HG02571 (cell line): ENCODE data around the gene CHST7.

ENCODE experiments used
- ATAC-seq: cut with Tn5 transposase; IDR thresholded peaks from one replicate; pipeline ENCODE4 v1.9.1; 2021; ENCODE audit warnings: mild to moderate bottlenecking, moderate library complexity; ENCODE audit not compliant: unreplicated experiment

CHST7 gene

DNA sequence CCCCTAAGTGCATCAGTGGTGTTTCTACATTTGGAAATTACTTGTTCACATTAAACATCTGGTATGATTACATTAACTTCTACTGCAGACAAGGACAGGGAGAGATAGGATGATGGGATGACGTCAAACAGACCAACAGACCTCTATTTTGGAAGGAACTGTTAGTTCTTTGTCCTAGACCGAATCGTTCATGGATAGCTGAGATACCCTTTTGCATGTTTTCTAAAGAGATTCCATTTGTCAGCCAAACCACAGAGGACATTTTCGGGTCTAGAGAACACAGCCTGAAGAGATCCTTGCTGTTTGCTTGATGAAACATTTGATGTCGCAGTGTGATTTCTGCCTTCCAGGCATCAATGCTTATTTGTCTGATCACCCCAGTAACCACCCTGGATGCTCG is 27.7 kb downstream of the CHST7 start:
- no peak for ATAC-seq

DNA sequence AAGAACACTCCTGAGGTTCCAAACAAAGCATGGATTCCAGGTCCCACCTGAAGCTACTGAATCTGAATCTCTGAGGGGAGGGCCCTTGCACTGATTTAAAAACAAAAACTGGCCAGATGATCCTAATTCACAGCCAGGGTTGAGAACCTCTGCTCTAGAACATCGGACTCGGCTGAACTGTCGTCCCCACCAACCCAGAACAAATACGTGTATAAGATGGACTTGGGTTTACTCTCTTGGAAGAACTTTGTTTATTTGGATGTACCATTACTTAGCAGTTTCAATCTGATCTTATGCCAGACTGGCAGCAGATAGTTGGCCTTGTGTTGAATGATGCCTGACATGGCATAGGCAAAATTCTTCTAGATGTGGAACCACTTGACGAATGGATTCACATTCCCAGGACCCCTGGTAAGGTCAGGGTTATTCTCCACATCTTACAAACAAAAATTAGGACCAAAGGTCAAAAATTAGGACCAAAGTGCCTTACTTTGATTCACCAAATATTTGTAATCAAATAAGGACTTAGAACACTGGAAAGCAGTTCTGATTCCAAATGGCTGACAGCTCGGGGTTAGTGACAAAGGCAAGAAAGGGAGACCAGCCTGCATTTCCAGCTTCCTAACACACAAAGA is 29.0 kb downstream of the CHST7 start:
- ATAC-seq, result no peak

DNA sequence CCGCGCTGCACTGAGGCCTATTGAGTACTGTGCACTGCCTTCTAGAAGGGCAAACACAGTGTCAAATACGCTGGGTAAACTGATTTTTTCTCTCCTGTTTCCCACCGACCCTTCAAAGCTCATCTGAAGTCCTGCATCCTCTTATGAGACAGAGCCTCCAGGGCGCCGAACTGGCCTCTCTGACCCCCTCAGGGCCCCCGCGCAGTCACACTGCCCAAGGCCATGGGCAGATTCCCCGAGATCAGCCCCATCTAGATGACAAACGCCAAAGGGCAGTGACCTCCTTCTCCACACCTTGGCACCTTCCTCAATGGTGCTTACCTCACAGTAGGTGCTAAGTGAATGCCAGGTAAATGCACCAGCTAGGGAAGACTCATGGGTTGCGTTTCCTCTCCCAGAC is 34.4 kb downstream of the CHST7 start:
- no peak for ATAC-seq

DNA sequence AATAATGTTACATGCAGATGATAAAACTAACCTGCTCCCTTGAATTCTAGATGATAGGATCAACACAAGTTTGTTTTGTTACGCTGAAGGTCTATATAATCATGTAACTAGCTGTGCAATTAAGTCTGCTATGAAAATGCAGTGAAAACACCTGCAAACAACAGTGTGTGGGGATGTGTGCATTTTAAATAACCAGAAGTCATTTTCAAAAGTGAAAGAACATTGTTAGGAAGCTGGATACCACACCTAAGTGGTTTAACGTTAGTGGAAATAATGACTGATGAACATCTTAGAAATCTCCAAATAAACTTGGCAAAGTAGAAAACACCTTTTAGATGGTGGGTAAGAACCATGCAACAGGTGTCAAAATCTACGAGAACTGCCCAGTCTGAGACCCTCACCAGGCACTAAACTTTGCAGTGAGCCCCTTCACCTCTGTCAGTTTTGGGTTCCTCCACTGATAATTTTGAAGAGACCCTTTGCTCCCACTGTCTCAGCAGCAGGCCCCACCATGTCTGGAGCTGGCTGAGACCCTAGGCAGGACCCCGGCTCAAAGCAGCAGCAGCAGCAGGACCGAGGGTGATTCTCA is 36.6 kb downstream of the CHST7 start:
- no peak for ATAC-seq

DNA sequence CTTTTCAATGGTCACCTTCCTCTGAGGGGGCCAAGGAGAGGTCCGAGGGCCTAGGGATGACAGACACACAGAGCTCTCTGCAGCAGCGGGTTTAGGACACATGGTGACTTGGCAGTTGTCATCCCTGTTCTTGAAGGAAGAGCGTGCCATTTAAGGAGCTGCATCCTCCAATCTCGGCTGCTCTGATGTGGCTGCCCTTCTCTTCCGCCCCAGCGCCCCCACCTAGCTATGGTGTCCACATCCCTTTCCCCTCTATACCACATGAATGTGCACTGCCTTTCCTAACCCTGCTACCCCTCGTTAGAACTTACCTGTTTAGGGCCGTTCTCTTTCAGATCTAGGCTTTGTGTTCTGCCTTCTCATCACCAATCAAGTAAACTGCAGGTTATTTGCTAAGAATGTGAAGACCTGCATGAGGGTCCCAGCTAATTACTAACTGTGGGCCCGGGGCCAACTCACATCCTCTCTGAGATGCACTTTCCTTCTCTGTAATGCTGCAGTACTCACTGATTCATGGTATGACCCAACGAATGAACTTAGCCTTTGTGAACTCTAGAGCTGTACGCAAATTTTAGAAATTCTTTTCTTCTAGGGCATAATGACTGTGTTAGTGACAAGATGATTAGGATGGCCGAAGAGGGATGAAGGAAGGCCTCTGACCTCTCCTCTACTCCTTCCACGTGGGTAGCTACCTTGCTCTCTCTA is 38.2 kb downstream of the CHST7 start:
- no peak for ATAC-seq

DNA sequence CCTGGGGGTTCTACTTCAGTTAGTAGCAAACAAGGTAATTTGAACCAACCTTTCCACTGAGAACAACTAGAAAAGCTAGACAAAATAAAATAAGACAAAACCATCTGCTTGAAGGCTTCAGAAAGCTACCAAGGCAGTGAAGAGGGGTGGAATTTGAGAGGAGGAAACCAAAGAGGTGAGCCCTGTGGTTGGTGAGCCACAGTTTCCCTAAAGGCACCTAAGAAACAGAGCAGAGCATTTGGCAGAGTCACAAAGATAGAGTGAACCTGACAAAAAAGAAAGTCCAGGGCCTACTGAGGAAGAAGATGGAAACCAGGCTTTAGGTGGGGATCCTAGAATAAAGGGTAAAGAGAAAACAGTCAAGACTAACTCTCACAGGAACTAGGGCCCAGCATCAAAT is 44.3 kb downstream of the CHST7 start:
- no peak for ATAC-seq

DNA sequence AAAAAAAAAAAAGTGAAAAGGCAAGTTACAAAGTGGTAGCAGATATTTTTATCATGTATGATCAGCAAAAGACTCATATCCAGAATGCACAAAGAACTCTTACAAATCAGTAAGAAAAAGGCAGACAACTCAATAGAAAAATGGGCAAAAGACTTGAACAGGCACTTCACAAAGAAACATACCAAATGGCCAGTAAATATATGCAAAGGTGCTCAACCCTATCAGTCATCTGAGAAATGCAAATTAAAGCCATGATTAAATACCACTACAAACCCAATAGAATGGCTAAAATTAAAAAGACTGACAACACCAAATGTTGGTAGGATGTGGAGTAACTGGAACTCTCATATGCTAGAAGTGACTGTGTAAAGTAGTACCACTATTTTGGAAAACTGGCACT is 45.4 kb downstream of the CHST7 start:
- no peak for ATAC-seq

DNA sequence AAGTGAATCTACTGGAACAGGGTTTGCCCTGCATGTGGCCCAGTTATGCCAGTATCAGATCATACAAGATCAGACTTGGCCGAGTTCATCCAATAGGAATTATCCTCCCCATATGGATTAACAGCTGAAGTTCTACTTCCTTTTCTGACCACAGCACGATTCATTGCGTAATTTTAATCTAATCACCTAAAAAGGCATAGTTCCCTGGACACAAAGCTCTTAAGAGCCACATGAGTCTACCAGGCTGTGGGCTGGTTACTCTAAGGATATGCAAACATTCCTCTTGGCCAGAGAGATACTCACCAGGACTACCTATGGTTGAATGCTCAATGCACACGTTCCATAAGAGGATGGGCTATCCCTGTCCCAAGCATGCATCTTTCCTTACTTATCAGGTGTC is 46.9 kb downstream of the CHST7 start:
- ATAC-seq, result no peak

DNA sequence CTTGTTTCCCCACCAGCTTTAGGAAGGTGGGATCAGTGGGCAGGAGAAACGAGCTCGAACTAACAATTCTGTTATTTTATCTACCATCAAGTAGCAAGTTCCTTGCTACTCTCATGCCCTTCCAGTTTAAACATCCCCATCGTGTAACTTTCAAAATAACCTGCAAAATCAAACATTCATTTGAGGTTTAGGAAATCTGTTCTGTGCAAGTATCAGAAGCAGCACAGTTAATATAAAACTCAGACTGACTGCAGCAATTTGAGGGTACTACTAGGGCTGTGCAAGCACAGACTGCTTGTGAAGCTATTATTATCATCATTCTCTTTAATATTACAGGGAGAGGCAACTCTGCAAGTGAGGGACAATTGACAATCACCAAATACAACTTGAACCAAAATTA is 48.0 kb downstream of the CHST7 start:
- ATAC-seq, result no peak

DNA sequence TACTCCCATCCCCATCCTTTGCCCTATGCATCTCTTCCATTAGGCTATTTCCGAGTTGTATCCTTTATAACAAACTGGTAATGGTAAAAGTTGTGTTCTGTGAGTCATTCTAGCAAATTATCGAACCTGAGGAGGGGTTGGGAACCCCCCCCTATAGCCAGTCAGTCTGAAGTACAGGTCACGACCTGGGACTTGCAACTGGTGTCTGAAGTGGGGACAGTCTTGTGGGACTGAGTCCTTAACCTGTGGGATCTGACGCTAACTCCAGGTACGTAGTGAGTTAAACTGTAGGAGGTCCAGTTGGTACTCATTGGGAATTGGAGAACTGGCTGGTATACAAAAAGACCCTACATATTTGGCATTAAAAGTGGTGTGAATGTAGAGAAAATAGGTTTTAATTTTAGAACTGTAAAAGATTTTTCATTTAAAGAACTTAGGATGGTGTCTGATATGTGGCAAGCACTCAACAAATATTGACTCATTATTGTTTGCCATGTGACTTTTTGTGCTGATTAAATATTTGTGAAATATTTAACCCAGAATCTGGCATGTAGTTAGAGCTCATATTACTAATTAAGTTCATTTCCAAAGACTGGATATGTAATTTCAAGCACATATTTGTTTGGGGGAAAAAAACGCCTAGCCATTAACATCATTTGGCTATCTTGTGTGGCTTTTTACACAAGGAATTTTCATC is 50.7 kb downstream of the CHST7 start:
- ATAC-seq, result no peak

DNA sequence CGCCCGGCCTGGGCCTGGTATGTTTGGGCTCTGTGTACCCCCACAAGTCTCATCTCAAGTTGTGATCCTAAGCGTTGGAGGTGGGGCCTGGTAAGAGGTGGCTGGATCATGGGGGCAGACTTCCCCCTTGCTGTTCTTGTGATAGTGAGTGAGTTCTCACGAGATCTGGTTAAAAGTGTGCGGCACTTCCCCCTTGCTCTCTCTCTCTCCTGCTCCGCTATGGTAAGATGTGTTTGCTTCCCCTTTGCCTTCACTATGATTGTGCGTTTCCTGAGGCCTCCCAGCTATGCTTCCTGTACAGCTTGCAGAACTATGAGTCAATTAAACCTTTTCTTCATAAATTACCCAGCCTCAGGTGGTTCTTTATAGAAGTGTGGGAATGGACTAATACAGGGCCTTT is 53.0 kb downstream of the CHST7 start:
- no peak for ATAC-seq

DNA sequence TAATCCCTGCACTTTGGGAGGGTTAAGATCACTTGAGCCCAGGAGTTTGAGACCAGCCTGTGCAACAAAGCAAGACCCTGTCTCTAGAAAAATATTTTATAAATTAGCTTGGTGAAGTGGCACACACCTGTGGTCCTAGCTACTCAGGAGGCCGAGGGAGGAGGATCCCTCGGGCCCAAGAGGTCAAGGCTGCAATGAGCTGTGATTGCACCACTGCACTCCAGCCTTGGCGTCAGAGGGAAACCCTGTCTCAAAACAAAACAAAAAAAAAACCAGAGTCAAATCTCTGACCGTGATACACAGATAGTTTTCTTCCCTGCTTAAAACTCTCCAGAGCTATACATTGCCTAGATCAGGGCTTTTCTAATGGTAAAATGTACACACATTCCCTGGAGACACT is 53.5 kb downstream of the CHST7 start:
- ATAC-seq, result no peak

DNA sequence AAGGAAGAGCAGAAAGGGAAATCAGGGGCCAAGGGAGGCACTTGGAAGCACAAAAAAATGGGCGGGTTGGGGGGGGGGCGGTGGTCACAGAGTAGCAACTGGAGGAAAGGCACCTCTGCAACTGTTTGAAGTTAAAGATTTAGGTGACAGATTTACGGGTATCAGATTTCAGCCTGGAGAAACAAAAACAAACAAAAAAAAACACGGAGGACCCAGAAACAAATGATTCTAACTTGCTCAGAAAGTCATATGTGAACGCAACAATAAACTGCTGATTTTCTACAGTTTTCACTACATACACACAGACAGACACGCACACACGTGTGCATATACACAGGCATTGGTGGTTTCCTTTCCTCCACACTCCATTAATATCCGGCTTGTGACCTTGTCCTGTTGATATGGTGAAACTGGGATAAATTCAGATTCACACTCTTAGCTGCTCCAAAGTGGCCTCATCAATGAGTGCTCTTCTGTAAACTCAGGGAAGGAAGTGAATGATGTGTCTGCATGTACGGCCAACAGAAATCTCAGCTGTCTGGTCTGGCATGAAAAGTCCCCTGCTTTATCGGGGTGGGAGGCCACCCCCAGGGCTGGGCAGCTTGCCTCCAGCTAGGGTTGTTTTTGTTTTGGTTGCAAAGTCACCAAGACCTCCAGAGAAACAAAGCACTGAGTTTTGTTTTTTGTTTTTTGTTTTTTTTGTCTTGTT is 54.3 kb downstream of the CHST7 start:
- peak; percentile 22 for ATAC-seq

DNA sequence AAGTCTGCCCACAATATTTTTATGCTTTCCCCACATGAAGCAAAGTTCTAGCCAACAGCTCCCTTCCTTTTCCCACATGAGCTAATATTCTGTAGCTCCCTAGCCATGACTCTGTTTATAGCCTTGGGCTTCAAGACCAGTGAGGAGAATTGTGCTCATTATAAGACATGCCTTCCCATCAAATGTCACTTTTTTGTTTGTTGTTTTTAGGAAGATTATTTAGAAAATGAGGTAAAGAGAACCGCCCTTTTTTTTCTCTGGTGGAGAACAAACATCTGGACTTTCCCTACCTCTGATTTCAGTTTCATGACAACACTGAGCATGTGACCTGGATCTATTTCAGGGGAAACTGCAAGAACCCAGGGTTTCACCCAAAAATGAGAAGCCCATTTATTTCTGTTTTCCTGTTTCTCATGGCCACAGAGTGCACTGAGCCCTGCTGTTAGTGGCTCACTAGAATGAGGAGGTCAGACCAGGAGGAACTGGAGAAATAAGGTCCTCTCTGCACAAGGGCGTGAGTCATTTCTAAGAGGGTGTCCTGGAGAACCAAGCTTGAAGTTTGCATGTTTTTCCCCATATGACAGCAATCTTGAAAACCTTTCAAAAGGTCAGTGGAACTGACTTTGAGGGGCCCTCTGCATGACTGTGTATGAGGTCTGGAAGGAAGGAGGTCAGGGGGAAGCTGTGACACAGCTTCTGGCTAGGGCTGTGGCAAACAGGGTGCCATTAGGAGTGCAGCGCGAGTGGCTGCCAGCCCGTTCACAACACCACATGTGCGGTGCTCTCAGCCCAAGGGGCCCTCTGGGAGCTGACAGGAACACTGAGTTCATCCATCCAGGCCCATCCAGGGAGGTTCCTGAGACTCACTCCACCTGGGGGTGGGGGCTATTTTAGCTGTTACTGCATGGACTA is 55.2 kb downstream of the CHST7 start:
- peak; percentile 88 for ATAC-seq

DNA sequence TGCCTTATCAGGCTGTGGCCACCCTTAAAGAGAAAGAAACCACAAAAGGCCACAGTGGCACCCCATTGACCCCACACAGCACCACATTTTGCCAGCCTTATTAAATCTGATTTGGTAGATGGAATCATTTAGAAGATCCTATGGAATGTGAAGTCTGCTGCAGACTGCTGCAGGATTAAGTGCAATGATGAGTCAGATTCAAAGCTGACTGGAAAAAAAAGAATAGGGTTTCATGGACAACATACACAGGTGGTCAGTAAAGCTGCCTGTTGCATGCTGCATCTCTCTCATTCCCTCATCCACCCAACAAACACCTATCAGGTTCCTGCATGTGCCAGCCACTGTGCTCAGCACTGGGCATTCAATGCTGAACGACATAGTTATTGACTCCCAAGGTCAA is 56.6 kb downstream of the CHST7 start:
- ATAC-seq, result no peak

DNA sequence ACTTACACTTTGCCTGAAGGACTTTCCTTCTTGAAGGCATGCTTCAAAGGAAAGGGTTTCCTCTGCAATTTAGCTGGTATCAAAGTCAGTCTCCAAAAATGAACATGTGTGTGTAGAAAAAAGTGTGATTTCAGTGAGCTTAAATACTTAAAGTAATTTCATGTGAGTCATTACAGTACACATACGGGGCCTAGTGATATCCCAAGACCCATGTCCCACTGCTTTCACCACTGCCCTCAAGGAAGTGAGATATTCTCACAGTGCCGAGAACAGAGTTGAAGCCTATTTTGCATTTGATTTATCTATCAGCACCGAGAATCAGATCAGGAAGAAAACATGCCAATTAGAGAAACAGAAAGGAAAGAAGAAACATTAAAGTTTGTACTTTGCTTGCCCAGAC is 61.0 kb downstream of the CHST7 start:
- no peak for ATAC-seq

DNA sequence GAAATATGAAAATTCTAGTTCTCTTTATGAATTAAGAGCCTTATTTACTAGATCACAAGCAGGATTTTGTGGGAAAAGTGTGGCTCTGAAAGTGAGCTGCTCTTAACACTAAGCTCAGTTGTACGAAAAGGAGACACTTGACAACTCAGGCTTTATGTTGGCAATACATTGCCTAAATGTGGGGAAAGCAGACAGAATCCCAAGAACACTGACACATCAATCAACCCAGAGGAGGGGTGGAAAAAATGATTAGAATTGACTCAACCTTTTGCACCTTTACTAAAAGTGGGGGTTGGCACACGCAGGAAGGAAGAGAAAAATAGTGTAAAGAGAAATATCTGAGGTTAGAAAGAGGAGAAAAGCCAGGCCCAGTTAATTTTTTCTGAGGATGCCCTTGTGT is 61.6 kb downstream of the CHST7 start:
- no peak for ATAC-seq

DNA sequence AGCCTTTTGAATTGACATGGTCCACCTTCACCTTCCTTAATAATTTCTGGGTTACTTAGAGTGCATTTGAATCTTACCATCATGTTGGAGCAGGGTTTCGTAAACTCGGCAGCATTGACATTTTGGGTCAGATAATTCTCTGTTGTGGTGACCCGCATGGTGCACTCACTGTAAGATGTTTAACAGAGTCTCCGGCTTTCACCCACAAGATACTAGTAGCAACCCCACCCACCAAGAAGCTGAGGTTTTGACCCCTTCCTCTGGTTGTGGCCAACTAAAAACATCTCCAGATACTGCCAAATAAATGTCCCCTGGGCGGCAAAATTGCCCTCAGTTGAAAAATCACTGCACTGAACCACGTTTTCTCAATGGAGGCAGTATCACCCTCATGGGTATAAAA is 62.7 kb downstream of the CHST7 start:
- ATAC-seq, result no peak

DNA sequence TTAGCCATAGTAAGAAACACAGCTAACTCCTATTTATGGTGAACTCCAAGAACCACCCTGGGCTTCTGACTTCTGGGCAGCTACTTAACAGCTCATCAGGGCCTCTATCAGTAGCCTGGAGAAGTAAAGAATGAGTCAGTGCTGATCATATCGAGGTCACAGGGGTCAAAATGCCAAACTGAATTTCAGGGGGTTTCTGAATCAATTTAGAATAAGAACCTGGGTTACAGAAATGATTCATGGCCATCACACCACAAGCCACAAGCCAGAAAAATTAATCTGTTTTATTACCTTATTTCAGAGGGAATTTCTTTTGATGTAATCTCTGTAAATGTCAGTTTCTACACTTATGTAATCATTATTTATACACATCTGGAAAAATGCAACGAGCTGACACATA is 64.4 kb downstream of the CHST7 start:
- no peak for ATAC-seq

DNA sequence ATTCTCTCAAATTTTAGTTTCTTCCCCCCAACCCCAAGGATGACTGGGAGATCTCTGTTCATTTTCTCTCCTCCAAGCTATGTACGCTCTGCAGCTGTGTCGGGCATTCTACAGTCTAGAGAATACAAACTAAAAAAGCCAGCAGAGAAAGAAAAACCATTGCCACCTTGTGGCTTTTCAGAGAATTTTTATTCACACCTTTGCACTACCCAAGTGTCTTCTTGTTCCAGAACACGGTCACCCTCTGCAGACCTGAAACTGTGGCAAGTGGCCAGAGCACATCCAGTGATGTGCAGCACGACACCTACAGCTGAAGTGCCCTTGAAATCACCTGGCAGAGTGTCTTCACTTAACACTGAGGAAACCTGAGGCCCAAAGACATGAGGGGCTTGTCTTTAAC is 68.6 kb downstream of the CHST7 start:
- ATAC-seq, result no peak
